HG02884 (cell line): ENCODE results near the gene MIB1.
"Not testable (repeated sequence)": the region's sequence is repeated elsewhere in the genome, so short reads cannot be mapped to it uniquely, and the experiment has no call there.

Source experiments
- ATAC-seq: cut with Tn5 transposase; IDR thresholded peaks from one replicate; pipeline ENCODE4 v1.9.1; 2021; ENCODE audit warnings: mild to moderate bottlenecking, moderate library complexity; ENCODE audit not compliant: unreplicated experiment

Gene MIB1

DNA sequence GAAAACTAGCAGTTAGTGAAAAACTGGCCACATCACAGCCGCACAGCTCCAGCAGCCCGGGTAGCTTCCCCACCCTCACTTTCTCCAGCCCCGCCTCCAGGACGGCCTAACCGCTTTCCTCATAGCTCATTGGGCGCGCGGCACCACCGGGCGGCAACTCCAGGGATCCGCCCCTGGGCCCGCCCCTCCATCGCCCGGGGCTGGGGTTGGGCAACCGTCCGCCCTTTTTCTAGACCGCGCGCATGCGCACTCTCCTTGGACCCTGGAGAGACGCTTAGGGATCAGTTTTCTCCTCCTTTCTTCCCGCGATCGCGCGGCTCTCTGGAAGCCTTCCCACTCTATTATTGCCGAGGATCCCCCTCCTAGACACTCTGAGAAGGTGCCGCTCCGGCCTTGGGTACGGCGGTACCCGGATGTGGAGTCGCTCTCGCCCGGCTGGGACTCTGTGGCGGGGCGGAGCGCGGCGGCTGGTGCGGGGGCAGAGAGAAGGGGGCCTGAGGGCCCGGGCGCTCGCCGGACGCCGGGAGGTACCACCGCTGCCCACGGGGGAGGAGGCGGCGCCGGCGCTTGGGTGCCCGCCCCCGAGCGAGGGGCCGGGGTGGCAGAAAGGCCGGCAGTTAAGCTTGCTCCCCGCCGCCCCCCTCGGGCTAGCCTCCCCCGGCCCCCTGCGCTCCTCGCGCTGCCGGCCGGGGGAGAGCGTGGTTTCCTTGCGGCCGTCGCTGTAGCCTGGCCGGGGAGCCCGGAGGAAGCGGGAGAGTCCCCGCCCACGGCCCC, at the start of gene MIB1:
MIB1 (plus strand) TSS at position 255 of the 774 bp plus-strand sequence. CDS start 792 bp downstream, outside the sequence.
- peak; percentile 95 for ATAC-seq

DNA sequence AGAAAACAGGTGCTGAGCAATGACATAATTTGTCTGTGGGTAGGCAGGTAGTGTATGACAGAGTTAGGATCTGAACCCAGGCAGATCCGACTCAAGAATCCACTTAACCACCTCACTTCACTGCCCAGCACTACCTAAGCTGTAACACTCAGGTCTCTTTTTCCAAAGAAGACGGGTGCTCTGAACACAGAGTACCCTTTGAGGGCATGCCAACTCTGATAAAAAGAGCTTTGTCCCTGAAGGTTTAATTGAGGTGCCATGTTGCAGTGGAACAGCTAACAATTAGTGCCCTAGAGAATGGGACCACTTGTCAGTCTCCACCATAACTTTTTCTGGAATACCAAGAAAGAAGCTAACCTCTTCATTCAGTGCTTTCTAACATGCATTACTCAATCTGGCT, 47.3 kb upstream of the MIB1 start:
- no peak for ATAC-seq

DNA sequence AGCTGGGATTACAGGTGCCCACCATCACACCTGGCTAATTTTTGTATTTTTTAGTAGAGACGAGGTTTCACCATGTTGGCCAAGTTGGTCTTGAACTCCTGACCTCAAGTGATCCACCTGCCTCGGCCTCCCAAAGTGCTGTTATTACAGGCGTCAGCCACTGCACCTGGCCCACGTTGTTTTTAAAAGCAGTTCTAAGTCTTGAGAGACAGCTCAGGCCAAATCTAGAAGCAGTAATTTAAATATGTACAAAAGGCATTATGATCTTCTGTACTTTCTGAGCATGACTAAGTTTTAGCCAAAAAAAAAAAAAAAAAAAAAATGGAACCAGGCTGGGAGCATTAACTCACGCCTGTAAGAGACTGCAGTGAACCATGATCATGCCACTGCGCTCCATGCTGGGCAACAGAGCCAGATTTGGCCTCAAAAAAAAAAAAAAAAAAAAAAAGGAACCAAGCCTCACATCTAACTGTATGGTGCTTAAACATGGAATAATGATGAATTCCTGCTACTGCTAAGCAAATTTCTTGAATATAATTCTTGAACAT, 40.0 kb upstream of the MIB1 start:
- ATAC-seq, result no peak

DNA sequence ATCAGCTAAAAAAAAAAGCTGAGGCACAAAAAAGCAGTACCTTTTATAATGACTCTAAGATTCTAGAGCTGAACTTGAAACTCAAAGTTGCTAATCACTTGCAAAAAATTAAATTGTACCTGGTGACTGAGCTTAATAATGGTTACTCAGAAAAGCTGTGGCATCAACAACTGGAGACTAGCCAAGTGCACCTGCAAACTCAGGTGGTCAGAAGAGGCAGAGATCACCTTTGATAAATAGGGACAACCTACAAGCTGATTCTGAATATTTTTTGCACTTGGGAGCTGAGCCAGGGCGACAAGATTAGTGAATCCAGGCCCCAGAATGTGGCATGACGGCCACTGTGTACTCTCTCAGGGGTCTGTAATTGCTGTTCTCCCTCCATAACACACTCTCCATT, 39.0 kb upstream of the MIB1 start:
- no peak for ATAC-seq

DNA sequence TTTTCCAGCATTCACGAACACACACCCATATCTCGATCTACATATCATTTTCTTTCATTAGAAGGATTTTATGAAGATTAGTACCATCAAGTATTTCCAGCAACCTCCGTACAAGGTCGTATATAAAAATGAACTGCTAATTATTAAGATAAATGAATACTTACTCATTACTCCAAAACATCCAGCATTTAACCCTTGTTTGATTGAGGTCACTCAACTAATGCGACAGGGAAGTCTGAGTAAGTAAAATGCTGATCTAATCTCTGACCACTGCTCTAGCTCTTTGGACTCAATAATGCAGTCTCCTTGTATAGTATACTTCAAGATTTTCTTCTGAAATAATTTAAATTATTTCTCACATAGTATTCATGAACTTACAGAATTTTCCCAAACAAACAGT, 38.0 kb upstream of the MIB1 start:
- no peak for ATAC-seq

DNA sequence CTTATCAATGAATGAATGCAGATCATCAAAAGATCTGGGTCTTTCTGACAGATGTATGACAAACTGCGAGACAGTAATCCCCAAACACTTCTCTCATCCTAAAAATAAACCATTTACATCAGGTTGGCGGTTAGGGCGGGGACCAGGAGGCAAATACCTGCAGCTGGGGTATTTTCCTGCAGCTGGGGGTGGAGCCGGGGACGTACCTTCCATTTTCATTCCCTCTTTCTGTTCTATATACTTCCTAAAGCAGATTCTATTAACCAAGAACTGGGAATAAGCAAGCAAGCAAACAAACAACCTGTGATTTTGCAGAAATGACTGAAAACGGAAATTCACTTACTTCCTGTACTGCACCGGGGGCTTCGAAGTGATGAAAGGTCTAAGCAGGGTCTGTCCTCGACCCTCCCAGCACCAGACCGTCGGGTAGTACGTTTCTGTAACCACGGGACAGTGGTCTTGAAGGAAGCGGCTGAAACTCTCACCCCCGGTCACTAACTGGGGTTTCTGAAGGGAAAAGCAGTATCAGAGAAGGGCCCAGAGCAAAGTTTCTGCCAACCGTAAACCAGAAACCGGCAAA, 37.3 kb upstream of the MIB1 start:
- ATAC-seq, result no peak

DNA sequence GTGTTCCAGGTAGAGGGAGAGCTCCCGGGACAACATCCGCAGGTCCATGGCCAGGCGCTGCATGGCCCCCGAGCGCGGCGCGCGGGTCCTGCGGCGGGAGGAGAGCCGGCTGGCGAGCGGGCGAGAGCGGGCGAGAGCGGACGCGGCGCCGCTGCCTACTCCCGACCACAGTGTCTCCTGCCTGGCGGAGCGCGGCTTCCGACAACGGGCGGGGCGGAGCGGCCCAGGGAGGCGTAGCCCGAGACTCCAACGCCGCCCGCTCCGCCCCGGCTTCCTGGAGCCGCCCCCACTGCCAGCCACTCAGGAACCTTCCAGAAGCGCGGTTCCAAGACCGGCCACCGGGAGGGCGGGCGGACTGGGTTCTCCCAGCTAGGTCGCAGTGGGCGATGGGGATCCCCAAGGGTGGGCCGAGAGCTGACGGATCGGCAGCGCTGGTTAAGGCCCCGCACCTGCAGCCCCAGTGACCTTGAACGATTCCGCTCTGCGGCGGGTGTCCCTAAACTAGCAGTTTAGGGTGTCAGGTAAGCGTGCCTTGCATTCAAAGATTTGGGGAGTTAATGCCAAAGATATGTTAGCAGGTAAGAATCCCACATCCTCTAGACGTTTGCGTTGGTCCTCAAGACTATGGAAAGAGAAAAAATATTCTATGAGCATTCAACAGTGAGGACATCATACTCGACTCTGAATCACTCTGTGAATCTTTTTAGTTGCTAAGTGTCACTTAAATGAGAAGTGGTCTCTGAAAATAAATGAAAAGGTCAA, 35.8 kb upstream of the MIB1 start, which contains the start of gene ABHD3:
ABHD3 (minus strand) TSS at position 172 of the 762 bp plus-strand sequence; CDS start at position 63, 109 bp downstream.
- ATAC-seq, result peak; percentile 93

DNA sequence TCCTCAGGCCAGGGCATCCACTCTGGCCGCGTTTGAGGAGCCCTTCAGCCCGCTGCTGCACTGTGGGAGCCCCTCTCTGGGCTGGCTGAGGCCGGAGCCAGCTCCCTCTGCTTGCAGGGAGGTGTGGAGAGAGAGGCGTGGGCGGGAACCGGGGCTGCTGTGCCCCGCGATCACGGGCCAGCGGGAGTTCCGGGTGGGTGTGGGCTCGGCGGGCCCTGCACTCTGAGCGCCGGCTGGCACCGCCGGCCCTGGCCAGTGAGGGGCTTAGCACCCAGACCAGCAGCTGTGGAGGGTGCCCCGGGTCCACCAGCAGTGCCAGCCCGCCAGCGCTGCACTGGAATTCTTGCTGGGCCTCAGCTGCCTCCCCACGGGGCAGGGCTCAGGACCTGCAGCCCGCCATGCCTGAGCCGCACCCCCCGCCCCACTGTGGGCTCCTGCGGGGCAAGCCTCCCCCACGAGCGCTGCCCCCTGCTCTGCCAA, 34.2 kb upstream of the MIB1 start:
- no peak for ATAC-seq

DNA sequence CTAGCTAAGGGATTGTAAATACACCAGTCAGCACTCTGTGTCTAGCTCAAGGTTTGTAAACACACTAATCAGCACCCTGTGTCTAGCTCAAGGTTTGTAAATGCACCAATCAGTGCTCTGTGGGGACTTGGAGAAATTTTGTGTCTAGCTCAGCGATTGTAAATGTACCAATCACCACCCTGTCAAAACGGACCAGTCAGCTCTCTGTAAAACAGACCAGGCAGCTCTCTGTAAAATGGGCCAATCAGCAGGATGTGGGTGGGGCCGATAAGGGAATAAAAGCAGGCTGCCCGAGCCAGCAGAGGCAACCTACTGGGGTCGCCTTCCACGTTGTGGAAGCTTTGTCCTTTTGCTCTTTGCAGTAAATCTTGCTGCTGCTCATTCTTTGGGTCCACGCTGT, 33.5 kb upstream of the MIB1 start:
- not testable (repeated sequence) for ATAC-seq

DNA sequence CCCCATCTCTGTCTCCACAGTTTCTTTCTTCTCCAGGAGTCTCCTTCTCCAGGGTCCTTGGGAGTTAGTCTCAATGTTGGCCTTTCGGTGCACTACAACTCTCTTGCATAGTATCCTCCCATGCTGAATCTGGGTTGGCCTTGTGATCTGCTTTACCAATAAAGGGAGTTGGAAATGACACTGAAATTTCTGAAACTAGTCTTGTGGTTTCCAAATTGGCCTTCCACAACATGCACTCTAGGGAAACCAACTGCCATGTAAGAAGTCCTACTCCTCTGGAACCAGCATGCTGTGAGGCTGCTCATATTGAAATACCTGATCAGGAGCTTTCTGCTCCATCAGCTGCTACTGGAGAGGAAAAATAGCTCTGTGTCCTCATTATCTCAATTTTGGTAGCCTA, 26.1 kb upstream of the MIB1 start:
- no peak for ATAC-seq

DNA sequence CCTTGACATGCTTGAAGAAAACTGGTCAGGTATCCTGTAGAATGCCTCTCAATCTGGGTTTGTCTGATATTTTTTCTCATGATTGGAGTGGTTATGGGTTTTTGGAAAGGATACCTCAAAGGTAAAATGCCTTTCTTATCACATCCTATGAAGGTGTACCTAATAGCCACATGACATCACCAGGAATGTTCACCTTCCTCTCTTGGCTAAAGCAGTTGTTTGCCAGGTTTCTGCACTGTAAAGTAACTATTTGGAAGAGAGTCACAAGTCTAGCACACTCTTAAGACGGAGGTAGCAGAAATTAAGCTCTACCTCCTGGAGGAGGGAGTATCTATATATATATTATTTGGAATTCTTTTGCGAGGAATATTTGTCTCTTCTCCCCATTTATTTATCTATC, 17.9 kb upstream of the MIB1 start:
- ATAC-seq, result no peak

DNA sequence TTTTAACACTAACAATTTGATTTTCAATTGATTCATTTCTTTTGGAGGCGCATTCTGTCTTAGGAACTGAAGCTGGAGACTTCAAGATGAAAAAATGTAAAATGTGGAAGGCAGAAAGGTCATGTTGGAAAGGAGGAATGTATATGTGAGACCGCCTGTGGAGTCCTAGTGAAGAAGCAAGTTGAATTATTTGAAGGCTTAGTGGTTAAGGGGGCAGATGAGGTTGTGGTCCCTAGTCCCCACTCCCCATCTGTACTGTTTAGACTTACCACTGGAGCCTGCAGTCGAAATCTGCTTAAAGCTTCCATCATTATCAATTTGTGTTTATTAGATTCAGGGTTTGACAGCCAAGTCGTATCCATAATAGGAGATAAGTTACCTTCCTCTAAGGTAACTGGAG, 15.4 kb upstream of the MIB1 start:
- ATAC-seq, result no peak

DNA sequence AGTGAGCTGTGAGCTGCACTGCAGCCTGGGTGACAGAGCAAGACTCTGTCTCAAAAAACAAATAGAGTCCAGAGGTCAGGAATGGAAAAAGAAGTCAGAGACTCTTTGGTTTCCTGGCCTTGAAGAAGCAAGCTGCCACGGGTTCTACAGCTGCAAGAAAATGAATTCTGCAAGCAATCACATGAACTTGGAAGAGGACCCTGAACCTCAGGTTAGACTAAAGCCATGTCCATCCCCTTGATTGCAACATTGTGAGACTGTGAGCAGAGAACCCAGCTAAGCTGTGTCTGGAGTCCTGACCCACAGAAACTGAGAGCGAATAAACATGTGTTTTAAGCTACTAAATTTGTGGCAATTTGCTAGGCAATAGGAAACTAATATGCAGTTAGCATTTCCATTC, 12.9 kb upstream of the MIB1 start:
- ATAC-seq, result no peak

DNA sequence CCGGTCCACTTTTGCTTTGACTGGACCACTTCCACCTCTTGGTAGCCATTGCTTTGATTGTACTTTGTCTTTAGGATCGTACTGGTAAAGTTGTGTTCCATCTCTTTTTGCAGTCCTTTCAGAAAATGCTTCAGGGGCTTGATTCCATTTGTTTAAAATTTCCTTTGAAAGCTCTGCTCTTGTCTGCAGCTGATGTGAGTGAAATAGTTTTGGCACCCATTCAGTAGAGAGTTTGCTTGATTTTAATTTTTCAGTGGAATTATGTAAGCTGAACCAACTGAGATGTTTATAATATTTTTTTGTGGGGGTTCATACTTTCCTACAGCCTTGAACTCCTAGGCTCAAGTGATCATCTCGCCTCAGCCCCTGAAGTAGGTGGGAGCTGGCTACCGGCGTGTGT, 7.6 kb upstream of the MIB1 start:
- no peak for ATAC-seq

DNA sequence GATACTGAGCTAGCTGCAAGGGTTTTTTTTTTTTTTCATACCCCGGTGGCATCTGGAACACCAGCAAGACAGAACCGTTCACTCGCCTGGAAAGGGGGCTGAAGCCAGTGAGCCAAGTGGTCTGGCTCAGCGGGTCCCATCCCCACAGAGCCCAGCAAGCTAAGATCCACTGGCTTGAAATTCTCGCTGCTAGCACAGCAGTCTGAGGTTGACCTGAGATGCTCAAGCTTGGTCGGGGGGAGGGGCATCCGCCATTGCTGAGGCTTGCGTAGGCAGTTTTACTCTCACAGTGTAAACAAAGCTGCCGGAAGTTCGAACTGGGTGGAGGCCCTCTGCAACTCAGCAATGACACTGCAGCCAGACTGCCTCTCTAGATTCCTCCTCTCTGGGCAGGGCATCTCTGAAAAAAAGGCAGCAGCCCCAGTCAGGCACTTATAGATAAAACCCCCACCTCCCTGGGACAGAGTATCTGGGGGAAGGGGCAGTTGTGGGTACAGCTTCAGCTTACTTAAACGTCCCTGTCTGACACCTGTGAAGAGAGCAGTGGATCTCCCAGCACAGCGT, 5.1 kb upstream of the MIB1 start:
- ATAC-seq, result no peak

DNA sequence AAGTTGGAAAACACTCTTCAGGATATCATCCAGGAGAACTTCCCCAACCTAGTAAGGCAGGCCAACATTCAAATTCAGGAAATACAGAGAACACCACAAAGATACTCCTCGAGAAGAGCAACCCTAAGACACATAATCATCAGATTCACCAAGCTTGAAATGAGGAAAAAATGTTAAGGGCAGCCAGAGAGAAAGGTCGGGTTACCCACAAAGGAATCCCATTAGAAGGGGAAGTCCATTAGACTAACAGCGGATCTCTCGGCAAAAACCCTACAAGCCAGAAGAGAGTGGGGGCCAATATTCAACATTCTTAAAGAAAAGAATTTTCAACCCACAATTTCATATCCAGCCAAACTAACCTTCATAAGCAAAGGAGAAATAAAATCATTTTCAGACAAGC, 3.7 kb upstream of the MIB1 start:
- not testable (repeated sequence) for ATAC-seq

DNA sequence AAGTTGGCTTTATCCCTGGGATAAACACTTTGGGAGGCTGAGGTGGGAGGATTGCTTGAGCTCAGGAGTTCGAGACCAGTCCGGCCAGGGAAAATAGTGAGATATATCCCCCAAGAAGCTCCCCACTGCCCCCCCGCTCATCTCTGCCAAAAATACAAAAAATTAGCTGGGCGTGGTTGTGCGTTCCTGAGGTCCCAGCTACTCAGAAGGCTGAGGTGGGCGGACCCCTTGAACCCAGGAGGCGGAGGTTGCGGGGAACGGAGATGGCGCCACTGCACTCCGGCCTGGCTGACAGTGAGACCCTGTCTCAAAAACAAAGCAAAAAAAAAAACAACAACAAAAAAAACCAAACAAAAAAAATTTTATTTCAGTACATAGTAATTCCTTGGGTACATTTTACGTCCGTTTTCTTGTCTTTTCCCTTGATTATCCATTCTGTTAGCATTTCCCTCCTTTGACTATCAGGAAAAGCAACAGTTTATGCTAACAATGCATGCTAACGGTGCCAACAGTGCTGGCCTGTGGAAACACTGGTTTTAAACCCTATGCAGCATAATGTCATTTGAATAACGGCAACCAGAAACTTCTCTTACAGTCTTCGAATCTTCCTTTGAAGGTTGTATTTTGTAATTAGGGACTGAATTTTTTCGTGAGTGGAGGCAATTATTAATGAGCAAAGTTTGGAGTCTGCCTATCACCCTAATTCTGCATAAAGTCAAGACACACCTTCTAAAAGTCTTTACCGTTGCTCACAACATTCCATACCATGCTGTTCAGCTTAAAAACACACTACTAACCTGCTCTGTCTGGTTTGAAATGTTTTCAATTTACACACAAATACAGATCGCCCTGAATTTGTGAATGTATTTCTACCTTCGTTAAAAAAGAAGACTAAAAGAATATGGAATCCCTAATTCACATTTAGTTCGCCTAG, 721 bp upstream of the MIB1 start:
- peak; percentile 17 for ATAC-seq

DNA sequence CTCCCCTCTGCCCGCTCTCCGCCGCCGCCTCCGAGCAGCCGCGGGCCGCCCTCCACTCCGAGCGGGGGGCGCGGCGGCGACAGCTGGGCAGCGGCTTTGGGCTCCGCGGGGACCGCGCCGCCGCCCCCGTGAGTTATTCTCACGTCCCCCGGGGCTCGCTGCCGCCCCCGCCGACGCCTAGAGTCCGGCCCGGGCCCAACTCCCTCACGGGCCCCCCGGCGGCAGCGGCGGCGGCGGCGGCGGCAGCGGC, 645 bp downstream of the MIB1 start:
- no peak for ATAC-seq

DNA sequence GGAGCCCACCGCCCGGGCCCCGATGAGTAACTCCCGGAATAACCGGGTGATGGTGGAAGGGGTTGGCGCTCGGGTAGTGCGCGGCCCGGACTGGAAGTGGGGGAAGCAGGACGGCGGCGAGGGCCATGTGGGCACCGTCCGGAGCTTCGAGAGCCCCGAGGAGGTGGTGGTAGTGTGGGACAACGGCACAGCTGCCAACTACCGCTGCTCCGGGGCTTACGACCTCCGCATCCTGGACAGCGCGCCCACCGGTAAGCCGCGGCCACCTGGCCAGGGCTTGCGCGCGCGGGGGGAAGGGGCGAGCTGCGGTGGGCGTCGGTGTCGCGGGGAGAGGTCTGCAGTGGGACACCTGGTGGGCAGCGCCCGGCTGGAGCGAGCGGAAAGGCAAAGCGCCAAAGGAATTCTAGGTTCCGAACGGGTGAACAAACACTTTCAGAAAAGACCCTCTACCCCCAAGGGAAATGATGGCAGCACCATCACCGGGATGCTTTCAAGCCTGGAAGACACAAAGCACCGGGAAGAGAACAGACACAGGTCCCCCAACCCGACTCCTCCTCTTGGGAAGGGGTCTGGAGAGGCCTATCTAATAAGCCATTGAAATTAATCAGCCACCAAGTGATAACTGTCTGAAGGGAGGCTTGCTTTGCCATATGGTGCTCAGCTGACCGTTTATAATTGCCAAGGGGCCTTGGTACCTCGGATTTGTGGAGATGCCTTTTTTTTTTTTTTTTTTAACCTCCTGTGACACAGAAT, 1.1 kb downstream of the MIB1 start:
- ATAC-seq, result peak; percentile 19

DNA sequence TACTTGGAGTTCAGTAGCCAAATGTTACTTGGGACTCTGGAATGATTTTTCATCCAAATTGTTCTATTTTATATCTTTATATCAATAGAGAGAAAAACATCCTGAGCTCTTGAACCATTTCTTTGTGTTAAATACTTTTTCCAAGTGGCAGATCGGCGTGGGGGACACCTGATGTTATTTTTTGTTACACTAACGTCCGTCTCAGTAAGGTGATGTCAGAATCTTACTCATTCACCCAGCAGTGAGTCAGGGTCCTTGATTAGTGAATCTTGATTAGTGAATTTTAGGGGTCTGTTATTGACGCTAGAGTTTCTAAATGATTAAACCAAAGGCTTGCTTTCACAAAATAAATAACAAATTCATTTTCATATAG, 1.7 kb downstream of the MIB1 start:
- no peak for ATAC-seq
